T-helper 17 cell (primary cell): ENCODE results near the gene WNK4. TPM values are rescaled to one million over a fixed set of nuclear protein-coding genes. Genes with fewer than 3 reads are reported as not detected.

Source experiments
- ATAC-seq: fragments of 150-1000 bp; cut with Tn5 transposase; 2 replicates; pipeline ENCODE4 v1.10.0; 2021; ENCODE audit warnings: mild to moderate bottlenecking, moderate library complexity
- DNase-seq, 3 donors: peaks; one replicate each; pipeline versions ENCODE4 v3.0.0 to v3.0.0-alpha.2; 2020 to 2021
- H3K9me3 ChIP-seq: one replicate; pipeline ENCODE4 v1.7.0; 2013; ENCODE audit warnings: low read length, mild to moderate bottlenecking; ENCODE audit not compliant: control insufficient read depth, poor library complexity, severe bottlenecking
- H3K27ac Mint-ChIP-seq: one replicate; pipeline ENCODE4 v1.8.0; 2022; ENCODE audit warnings: mild to moderate bottlenecking, moderate library complexity, mixed read lengths
- H3K27me3 Mint-ChIP-seq: one replicate; pipeline ENCODE4 v1.8.0; 2022; ENCODE audit warnings: mixed read lengths
- H3K36me3 Mint-ChIP-seq: one replicate; pipeline ENCODE4 v1.8.0; 2022; ENCODE audit warnings: low read depth, mixed read lengths
- H3K4me1 Mint-ChIP-seq: one replicate; pipeline ENCODE4 v1.8.0; 2022; ENCODE audit warnings: mild to moderate bottlenecking, mixed read lengths
- H3K4me3 Mint-ChIP-seq: one replicate; pipeline ENCODE4 v1.8.0; 2022; ENCODE audit warnings: mild to moderate bottlenecking, moderate library complexity, mixed read lengths
- total RNA-seq, 4 donors: library from RNA in 2 of 4; stranded (reverse) in 2 of 4; gene quantifications; one replicate each; pipeline ENCODE4 v1.2.3 and lab custom pipeline; 2022 to 2026

The WNK4 gene
- total RNA-seq, 2 donors from 2014 or later, result 0.31 TPM; not detected in 1

- Mint-ChIP-seq H3K36me3 (peaks cover 19% of the 10 kb centered on the region), H3K27me3 (no peaks in the 10 kb centered on the region), H3K27ac (peak overlapping the region; percentile 49), H3K4me1 (peaks cover 18% of the 10 kb centered on the region), H3K4me3 (no peak overlapping the region)
- no peak for DNase-seq
- H3K9me3 ChIP-seq, result no peaks in the 10 kb centered on the region
- no peak for ATAC-seq
These were observed 38.0 kb downstream of the WNK4 start for GRCh38 chr17:42818379-42818778.

GRCh38 chr17:42819939-42820535 lies 39.6 kb downstream of the WNK4 start:
- Mint-ChIP-seq H3K4me1 (peaks cover 23% of the 10 kb centered on the region), H3K27me3 (no peaks in the 10 kb centered on the region), H3K27ac (no peak overlapping the region), H3K4me3 (no peak overlapping the region), H3K36me3 (peaks cover 10% of the 10 kb centered on the region)
- no peaks in the 10 kb centered on the region for H3K9me3 ChIP-seq
- ATAC-seq, result no peak
- DNase-seq, result peak; percentile 47

GRCh38 chr17:42821176-42821575 lies 40.8 kb downstream of the WNK4 start:
- no peak for DNase-seq
- no peak for ATAC-seq
- Mint-ChIP-seq H3K4me3 (no peak overlapping the region), H3K36me3 (peaks cover 7% of the 10 kb centered on the region), H3K4me1 (peaks cover 19% of the 10 kb centered on the region), H3K27ac (no peak overlapping the region), H3K27me3 (no peaks in the 10 kb centered on the region)
- H3K9me3 ChIP-seq, result no peaks in the 10 kb centered on the region

- H3K27ac Mint-ChIP-seq, result no peak overlapping the region
- peaks cover 9% of the 10 kb centered on the region for H3K27me3 Mint-ChIP-seq
These were observed 47.1 kb downstream of the WNK4 start for GRCh38 chr17:42827472-42827871.

GRCh38 chr17:42830971-42831370 lies 50.6 kb downstream of the WNK4 start:
- peaks cover 27% of the 10 kb centered on the region for H3K4me1 Mint-ChIP-seq
- peak overlapping the region; percentile 57 for H3K27ac Mint-ChIP-seq
- H3K4me3 Mint-ChIP-seq, result no peak overlapping the region
- ATAC-seq (no peak), DNase-seq (no peak)
- peaks cover 7% of the 10 kb centered on the region for H3K36me3 Mint-ChIP-seq
- H3K9me3 ChIP-seq, result no peaks in the 10 kb centered on the region
- H3K27me3 Mint-ChIP-seq, result peaks cover 9% of the 10 kb centered on the region

More at GRCh38 chr17:42827472-42827871, 47.1 kb downstream of the WNK4 start:
- DNase-seq, result no peak
- ATAC-seq, result no peak
- Mint-ChIP-seq H3K4me3 (no peak overlapping the region), H3K4me1 (peaks cover 25% of the 10 kb centered on the region), H3K36me3 (peaks cover 7% of the 10 kb centered on the region)
- no peaks in the 10 kb centered on the region for H3K9me3 ChIP-seq

- Mint-ChIP-seq H3K4me1 (peaks cover 27% of the 10 kb centered on the region), H3K27ac (peak overlapping the region; percentile 99), H3K27me3 (peaks cover 9% of the 10 kb centered on the region), H3K36me3 (peaks cover 7% of the 10 kb centered on the region), H3K4me3 (peak overlapping the region; percentile 95)
- peak; percentile 24 for ATAC-seq
- DNase-seq, result no peak
- H3K9me3 ChIP-seq, result no peaks in the 10 kb centered on the region
These were observed 52.0 kb downstream of the WNK4 start for GRCh38 chr17:42832213-42832933.

GRCh38 chr17:42832934-42833766 lies 52.7 kb downstream of the WNK4 start, which contains the start of gene PSME3:
Gene PSME3, plus strand, starts transcription at chr17:42833397. Its CDS starts 235 bp downstream, at chr17:42833632.
- peak within 1 kb of the TSS; percentile 95 for H3K4me3 Mint-ChIP-seq

GRCh38 chr17:42833767-42834422 lies 53.5 kb downstream of the WNK4 start:
- no peaks in the 10 kb centered on the region for H3K9me3 ChIP-seq
- DNase-seq, result no peak
- Mint-ChIP-seq H3K27ac (peak overlapping the region; percentile 99), H3K4me1 (peaks cover 29% of the 10 kb centered on the region), H3K36me3 (peaks cover 7% of the 10 kb centered on the region), H3K4me3 (peak overlapping the region; percentile 95), H3K27me3 (peaks cover 2% of the 10 kb centered on the region)
- no peak for ATAC-seq

More at GRCh38 chr17:42832934-42833766, 52.7 kb downstream of the WNK4 start, which contains the start of gene PSME3:
- Mint-ChIP-seq H3K36me3 (peaks cover 9% of the 10 kb centered on the region), H3K27me3 (peaks cover 5% of the 10 kb centered on the region), H3K27ac (peak within 1 kb of the TSS; percentile 99), H3K4me1 (peaks cover 29% of the 10 kb centered on the region)
- peak; percentile 77 to 81 (median 78) for DNase-seq
- H3K9me3 ChIP-seq, result no peaks in the 10 kb centered on the region
- ATAC-seq, result peak; percentile 93

- ATAC-seq, result no peak
- H3K27ac Mint-ChIP-seq, result no peak overlapping the region
- H3K4me3 Mint-ChIP-seq, result no peak overlapping the region
- peaks cover 2% of the 10 kb centered on the region for H3K36me3 Mint-ChIP-seq
- DNase-seq, result no peak
- H3K27me3 Mint-ChIP-seq, result no peaks in the 10 kb centered on the region
- H3K9me3 ChIP-seq, result no peaks in the 10 kb centered on the region
- peaks cover 21% of the 10 kb centered on the region for H3K4me1 Mint-ChIP-seq
These were observed 55.3 kb downstream of the WNK4 start for GRCh38 chr17:42835732-42836131.

- DNase-seq (no peak), ATAC-seq (no peak)
- H3K9me3 ChIP-seq, result no peaks in the 10 kb centered on the region
- Mint-ChIP-seq H3K4me3 (no peak overlapping the region), H3K4me1 (peaks cover 13% of the 10 kb centered on the region), H3K27me3 (no peaks in the 10 kb centered on the region), H3K27ac (no peak overlapping the region), H3K36me3 (peaks cover 7% of the 10 kb centered on the region)
These were observed 61.7 kb downstream of the WNK4 start for GRCh38 chr17:42841975-42842685.

GRCh38 chr17:42843358-42843934 lies 63.0 kb downstream of the WNK4 start:
- no peaks in the 10 kb centered on the region for H3K27me3 Mint-ChIP-seq
- ATAC-seq, result peak; percentile 42
- peaks cover 11% of the 10 kb centered on the region for H3K4me1 Mint-ChIP-seq
- DNase-seq, result no peak
- no peak overlapping the region for H3K4me3 Mint-ChIP-seq
- H3K9me3 ChIP-seq, result no peaks in the 10 kb centered on the region
- H3K36me3 Mint-ChIP-seq, result peaks cover 5% of the 10 kb centered on the region
- H3K27ac Mint-ChIP-seq, result no peak overlapping the region

GRCh38 chr17:42844271-42844670 lies 63.9 kb downstream of the WNK4 start, which contains the start of gene AOC2:
Gene AOC2, plus strand, starts transcription at chr17:42844580. Its CDS starts 47 bp downstream, at chr17:42844627.
- Mint-ChIP-seq H3K27me3 (no peaks in the 10 kb centered on the region), H3K4me3 (no peak within 1 kb of the TSS), H3K4me1 (peaks cover 11% of the 10 kb centered on the region), H3K27ac (no peak within 1 kb of the TSS), H3K36me3 (peaks cover 5% of the 10 kb centered on the region)
- ATAC-seq (no peak), DNase-seq (no peak)
- H3K9me3 ChIP-seq, result no peaks in the 10 kb centered on the region
